Chondrocyte (in vitro differentiated cells): ENCODE measurements around the gene DCBLD1. TPM values are rescaled to one million over a fixed set of nuclear protein-coding genes. Genes with fewer than 3 reads are reported as not detected.

Source experiments
- DNase-seq: peaks from one replicate; pipeline ENCODE4 v3.0.0; 2021; ENCODE audit warnings: mixed read lengths, low spot score
- H3K27ac Mint-ChIP-seq: one replicate; pipeline ENCODE4 v1.8.0; 2021; ENCODE audit warnings: mild to moderate bottlenecking, moderate library complexity, mixed read lengths; ENCODE audit not compliant: unreplicated experiment
- H3K27me3 Mint-ChIP-seq: 2 replicates; pipeline ENCODE4 v1.8.0; 2021; ENCODE audit warnings: low read depth, mixed read lengths
- H3K36me3 Mint-ChIP-seq: 2 replicates; pipeline ENCODE4 v1.8.0; 2021; ENCODE audit warnings: low read depth, mixed read lengths
- H3K4me1 Mint-ChIP-seq: 2 replicates; pipeline ENCODE4 v1.8.0; 2021; ENCODE audit warnings: low read depth, mild to moderate bottlenecking, mixed read lengths
- H3K4me3 Mint-ChIP-seq: one replicate; pipeline ENCODE4 v1.8.0; 2021; ENCODE audit warnings: mild to moderate bottlenecking, moderate library complexity, mixed read lengths; ENCODE audit not compliant: unreplicated experiment
- H3K9me3 Mint-ChIP-seq: 2 replicates; pipeline ENCODE4 v1.8.0; 2021; ENCODE audit warnings: low read depth, mixed read lengths
- CTCF ChIP-seq: fragments of 200-600 bp; sonication (generic); IDR thresholded peaks from 2 replicates; pipeline ENCODE4 v1.5.0; 2021; ENCODE audit warnings: antibody characterized with exemption, mild to moderate bottlenecking, moderate library complexity
- total RNA-seq: library from RNA; stranded (reverse); gene quantifications from 3 replicates; pipeline ENCODE4 v1.2.1, GENCODE V29; 2021

The DCBLD1 gene
- total RNA-seq, 1 donor from 2014 or later = 39.3 TPM

- Mint-ChIP-seq H3K27me3 (no peaks in the 10 kb centered on the region), H3K4me3 (no peak overlapping the region), H3K36me3 (peaks cover 29% of the 10 kb centered on the region), H3K4me1 (peaks cover 81% of the 10 kb centered on the region), H3K9me3 (no peaks in the 10 kb centered on the region), H3K27ac (peak overlapping the region; percentile 62)
- no peak for DNase-seq
- TF ChIP-seq CTCF = no peak
These were observed 22.8 kb downstream of the DCBLD1 start for GRCh38 chr6:117505311-117505710.

- peaks cover 83% of the 10 kb centered on the region for H3K4me1 Mint-ChIP-seq
- TF ChIP-seq CTCF = no peak
- H3K36me3 Mint-ChIP-seq = peaks cover 29% of the 10 kb centered on the region
- no peaks in the 10 kb centered on the region for H3K27me3 Mint-ChIP-seq
- no peaks in the 10 kb centered on the region for H3K9me3 Mint-ChIP-seq
- peak overlapping the region; percentile 66 for H3K27ac Mint-ChIP-seq
- no peak for DNase-seq
- no peak overlapping the region for H3K4me3 Mint-ChIP-seq
These were observed 23.8 kb downstream of the DCBLD1 start for GRCh38 chr6:117506180-117506835.

GRCh38 chr6:117506907-117507306 is 24.4 kb downstream of the DCBLD1 start:
- H3K27ac Mint-ChIP-seq = peak overlapping the region; percentile 66
- no peaks in the 10 kb centered on the region for H3K9me3 Mint-ChIP-seq
- TF ChIP-seq CTCF = no peak
- H3K27me3 Mint-ChIP-seq = no peaks in the 10 kb centered on the region
- no peak overlapping the region for H3K4me3 Mint-ChIP-seq
- peaks cover 84% of the 10 kb centered on the region for H3K4me1 Mint-ChIP-seq
- no peak for DNase-seq
- H3K36me3 Mint-ChIP-seq = peaks cover 27% of the 10 kb centered on the region

- H3K4me1 Mint-ChIP-seq = peaks cover 86% of the 10 kb centered on the region
- H3K9me3 Mint-ChIP-seq = no peaks in the 10 kb centered on the region
- H3K36me3 Mint-ChIP-seq = peaks cover 26% of the 10 kb centered on the region
- no peak for DNase-seq
- no peak overlapping the region for H3K4me3 Mint-ChIP-seq
- TF ChIP-seq CTCF = no peak
- no peak overlapping the region for H3K27ac Mint-ChIP-seq
- H3K27me3 Mint-ChIP-seq = no peaks in the 10 kb centered on the region
These were observed 26.0 kb downstream of the DCBLD1 start for GRCh38 chr6:117508450-117508971.

- no peak for DNase-seq
- Mint-ChIP-seq H3K27ac (no peak overlapping the region), H3K4me3 (no peak overlapping the region), H3K4me1 (peaks cover 87% of the 10 kb centered on the region), H3K36me3 (peaks cover 21% of the 10 kb centered on the region), H3K9me3 (no peaks in the 10 kb centered on the region), H3K27me3 (no peaks in the 10 kb centered on the region)
- no peak for TF ChIP-seq CTCF
These were observed 26.5 kb downstream of the DCBLD1 start for GRCh38 chr6:117509021-117509420.
